ENCODE results near the gene ZBTB38.

The ZBTB38 gene

DNA sequence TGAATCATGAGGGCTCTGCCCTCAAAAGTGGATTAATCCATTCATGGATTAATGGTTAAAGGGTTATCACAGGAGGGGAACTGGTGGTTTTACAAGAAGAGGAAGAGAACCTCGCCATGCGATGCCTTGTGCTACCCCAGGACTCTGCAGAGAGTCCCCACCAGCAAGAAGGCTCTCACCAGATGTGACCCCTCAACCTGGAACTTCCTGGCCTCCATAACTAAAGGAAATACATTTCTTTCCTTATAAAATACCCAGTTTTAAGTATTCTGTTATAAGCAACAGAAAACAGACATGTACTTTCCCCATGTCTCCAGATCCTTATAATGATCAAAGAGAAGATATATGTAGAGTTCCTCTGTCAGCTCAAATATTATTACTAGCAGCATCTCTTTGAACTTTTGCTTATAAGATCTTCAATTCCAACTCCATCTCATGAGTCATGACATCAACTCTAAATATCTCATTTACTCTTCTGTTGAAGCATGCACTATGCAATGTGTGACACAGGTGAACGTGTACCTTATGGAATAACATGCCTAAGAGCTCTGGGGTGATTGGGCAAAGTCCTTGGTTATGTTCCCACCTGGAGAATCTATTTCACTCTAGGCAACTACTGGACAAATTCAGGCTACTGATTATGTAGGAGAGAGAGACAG is 37.5 kb upstream of the ZBTB38 start:
- Histone ChIP-seq H3K9me3 (ENCODE audit: severe bottlenecking) (no peaks in the 10 kb centered on the region), H3K4me1 (ENCODE audit: insufficient read depth, poor library complexity, severe bottlenecking) (peaks cover 9% of the 10 kb centered on the region), H3K27ac (ENCODE audit: poor library complexity, severe bottlenecking) (peak overlapping the region; percentile 42), H3K4me3 (ENCODE audit: severe bottlenecking) (no peak overlapping the region), H3K36me3 (ENCODE audit: low read depth) (no peaks in the 10 kb centered on the region), H3K27me3 (ENCODE audit: insufficient read depth, poor library complexity, severe bottlenecking) (no peaks in the 10 kb centered on the region)
- TF ChIP-seq, protein P1, sequence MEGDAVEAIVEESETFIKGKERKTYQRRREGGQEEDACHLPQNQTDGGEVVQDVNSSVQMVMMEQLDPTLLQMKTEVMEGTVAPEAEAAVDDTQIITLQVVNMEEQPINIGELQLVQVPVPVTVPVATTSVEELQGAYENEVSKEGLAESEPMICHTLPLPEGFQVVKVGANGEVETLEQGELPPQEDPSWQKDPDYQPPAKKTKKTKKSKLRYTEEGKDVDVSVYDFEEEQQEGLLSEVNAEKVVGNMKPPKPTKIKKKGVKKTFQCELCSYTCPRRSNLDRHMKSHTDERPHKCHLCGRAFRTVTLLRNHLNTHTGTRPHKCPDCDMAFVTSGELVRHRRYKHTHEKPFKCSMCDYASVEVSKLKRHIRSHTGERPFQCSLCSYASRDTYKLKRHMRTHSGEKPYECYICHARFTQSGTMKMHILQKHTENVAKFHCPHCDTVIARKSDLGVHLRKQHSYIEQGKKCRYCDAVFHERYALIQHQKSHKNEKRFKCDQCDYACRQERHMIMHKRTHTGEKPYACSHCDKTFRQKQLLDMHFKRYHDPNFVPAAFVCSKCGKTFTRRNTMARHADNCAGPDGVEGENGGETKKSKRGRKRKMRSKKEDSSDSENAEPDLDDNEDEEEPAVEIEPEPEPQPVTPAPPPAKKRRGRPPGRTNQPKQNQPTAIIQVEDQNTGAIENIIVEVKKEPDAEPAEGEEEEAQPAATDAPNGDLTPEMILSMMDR (IDR thresholded peaks at IDR 0.05; ENCODE audit: poor library complexity, severe bottlenecking) = no peak
- no peak for ATAC-seq (ENCODE audit: low read depth)
- DNase-seq (ENCODE audit: low spot score) = no peak

DNA sequence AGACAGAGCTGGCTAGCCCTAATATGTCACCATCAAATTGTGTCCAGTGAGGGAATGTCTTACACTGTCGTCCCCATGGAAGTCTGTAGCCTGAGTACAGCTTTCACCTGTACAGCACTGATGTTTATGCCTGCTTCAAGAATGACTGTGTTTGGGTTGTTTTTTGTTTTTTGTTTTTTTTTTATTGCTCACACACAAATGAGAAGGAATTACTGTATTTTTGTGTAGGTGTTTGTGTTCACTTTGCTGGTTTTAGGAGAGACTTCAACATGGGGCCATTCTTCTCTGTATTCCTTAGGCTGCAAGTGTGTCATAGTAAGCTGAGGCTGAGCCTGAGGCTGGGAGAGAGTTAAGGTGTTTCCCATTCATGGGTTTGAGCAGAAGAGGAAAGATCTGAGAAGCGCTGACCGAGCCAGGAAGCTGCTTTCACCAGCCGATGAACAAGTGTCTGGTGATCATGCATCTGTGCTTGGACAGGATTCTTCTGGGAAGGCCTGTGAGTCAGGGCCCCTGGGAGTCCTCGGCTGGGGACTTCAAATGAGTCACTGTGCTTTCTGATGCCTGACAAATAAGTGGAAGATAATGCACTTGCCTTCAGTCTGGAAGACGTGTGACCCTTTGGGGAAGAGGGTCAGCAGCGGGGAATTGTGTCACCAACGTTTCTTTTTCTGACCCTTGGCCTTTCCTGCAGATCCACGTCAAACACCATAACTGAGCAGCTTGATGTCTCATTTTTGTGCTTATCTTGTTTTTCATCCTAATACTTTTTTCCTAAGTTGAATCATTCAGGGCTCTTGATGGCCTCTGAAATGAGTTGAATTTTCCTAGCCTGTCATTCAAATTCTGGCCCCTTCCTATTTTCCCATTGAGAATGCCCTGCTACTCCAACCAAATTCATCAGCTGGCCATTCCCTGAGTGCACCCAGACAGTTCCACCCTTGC is 36.7 kb upstream of the ZBTB38 start:
- TF ChIP-seq, protein P1 (IDR thresholded peaks at IDR 0.05; ENCODE audit: poor library complexity, severe bottlenecking) = no peak
- peaks cover 9% of the 10 kb centered on the region for H3K4me1 ChIP-seq (ENCODE audit: insufficient read depth, poor library complexity, severe bottlenecking)
- no peaks in the 10 kb centered on the region for H3K9me3 ChIP-seq (ENCODE audit: severe bottlenecking)
- DNase-seq (ENCODE audit: low spot score) (peak; percentile 76), ATAC-seq (ENCODE audit: low read depth) (peak; percentile 90)
- H3K36me3 ChIP-seq (ENCODE audit: low read depth) = no peaks in the 10 kb centered on the region
- no peaks in the 10 kb centered on the region for H3K27me3 ChIP-seq (ENCODE audit: insufficient read depth, poor library complexity, severe bottlenecking)
- peak overlapping the region; percentile 42 for H3K27ac ChIP-seq (ENCODE audit: poor library complexity, severe bottlenecking)
- no peak overlapping the region for H3K4me3 ChIP-seq (ENCODE audit: severe bottlenecking)

DNA sequence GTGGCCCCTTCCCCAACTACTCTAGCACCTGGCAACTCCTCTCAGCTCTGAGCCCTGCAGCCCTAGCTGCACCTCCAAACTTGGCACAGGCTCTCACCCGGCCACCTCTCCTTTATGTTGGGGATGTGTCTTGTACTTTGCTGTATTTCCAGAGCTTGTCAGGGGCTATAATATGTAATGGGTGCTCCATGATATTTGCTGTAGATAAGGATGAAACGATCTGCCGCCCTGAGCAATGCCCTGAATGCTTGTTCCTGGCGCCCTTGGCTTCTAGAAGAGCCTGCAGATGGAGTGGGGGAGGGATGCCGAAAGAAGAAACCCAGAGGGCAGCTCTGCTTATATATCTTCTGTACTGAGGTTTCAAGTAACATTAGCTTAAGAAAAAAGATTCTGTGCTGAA is 35.9 kb upstream of the ZBTB38 start:
- Histone ChIP-seq H3K27me3 (ENCODE audit: insufficient read depth, poor library complexity, severe bottlenecking) (no peaks in the 10 kb centered on the region), H3K36me3 (ENCODE audit: low read depth) (no peaks in the 10 kb centered on the region), H3K4me1 (ENCODE audit: insufficient read depth, poor library complexity, severe bottlenecking) (peaks cover 16% of the 10 kb centered on the region), H3K27ac (ENCODE audit: poor library complexity, severe bottlenecking) (peak overlapping the region; percentile 42), H3K4me3 (ENCODE audit: severe bottlenecking) (no peak overlapping the region), H3K9me3 (ENCODE audit: severe bottlenecking) (no peaks in the 10 kb centered on the region)
- TF ChIP-seq, protein P1 (IDR thresholded peaks at IDR 0.05; ENCODE audit: poor library complexity, severe bottlenecking) = no peak
- ATAC-seq (ENCODE audit: low read depth) = no peak
- no peak for DNase-seq (ENCODE audit: low spot score)

DNA sequence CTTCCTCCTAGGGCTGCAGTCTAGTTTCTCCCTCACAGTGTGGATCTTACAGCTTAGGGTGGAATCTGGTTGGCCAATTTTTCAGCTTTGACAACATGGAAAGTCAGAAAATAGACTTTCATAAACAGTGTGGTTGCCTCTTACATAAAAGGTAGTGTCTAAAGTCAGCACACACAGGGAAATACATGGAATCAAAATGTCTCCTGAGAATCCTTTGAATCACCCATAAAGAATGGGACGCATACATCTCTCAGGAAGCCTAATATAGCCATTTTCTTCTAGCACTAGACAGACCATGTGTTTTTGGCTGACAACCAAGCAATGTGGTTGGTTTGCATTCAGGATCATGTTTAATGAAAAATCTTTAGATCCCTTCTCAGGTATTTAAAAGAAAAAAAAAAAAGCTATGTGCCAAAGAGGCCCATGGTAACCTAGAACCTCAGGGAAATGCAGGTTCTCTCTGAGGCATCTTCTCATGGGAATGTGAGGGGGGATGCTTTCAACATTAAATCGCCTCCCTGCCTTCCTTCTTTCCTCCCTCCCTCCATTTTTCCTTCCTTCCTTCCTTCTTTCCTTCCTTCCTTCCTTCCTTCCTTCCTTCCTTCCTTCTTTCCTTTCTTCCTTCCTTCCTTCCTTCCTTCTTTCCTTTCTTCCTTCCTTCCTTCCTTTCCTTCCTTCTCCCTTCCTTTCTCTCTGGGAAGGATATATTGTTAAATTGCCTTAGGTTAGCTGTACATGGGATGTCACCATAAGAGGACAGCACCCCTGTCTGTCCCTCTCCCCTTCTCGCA is 34.3 kb upstream of the ZBTB38 start:
- Histone ChIP-seq H3K27ac (ENCODE audit: poor library complexity, severe bottlenecking) (no peak overlapping the region), H3K36me3 (ENCODE audit: low read depth) (no peaks in the 10 kb centered on the region), H3K4me1 (ENCODE audit: insufficient read depth, poor library complexity, severe bottlenecking) (peaks cover 21% of the 10 kb centered on the region), H3K4me3 (ENCODE audit: severe bottlenecking) (no peak overlapping the region), H3K27me3 (ENCODE audit: insufficient read depth, poor library complexity, severe bottlenecking) (no peaks in the 10 kb centered on the region), H3K9me3 (ENCODE audit: severe bottlenecking) (no peaks in the 10 kb centered on the region)
- no peak for DNase-seq (ENCODE audit: low spot score)
- TF ChIP-seq, protein P1 (IDR thresholded peaks at IDR 0.05; ENCODE audit: poor library complexity, severe bottlenecking) = no peak
- ATAC-seq (ENCODE audit: low read depth) = no peak

Data from RWPE2 (cell line).